Endothelial cell (in vitro differentiated cells): ENCODE measurements around the gene ACADS. TPM values are rescaled to one million over a fixed set of nuclear protein-coding genes. Genes with fewer than 3 reads are reported as not detected.
A peak's percentile ranks its signal among the peaks of the same experiment; 100 is the strongest.

ENCODE experiments used
- DNase-seq: peaks from one replicate; pipeline ENCODE4 v3.0.0; 2021; ENCODE audit warnings: low spot score
- H3K27ac Mint-ChIP-seq: one replicate; pipeline ENCODE4 v1.8.0; 2021; ENCODE audit warnings: mixed read lengths, inconsistent platforms; ENCODE audit not compliant: unreplicated experiment
- H3K27me3 Mint-ChIP-seq: one replicate; pipeline ENCODE4 v1.8.0; 2021; ENCODE audit warnings: mild to moderate bottlenecking, moderate library complexity, mixed read lengths, inconsistent platforms; ENCODE audit not compliant: unreplicated experiment
- H3K36me3 Mint-ChIP-seq: one replicate; pipeline ENCODE4 v1.8.0; 2021; ENCODE audit warnings: mild to moderate bottlenecking, low read depth, mixed read lengths, inconsistent platforms; ENCODE audit not compliant: unreplicated experiment
- H3K4me1 Mint-ChIP-seq: one replicate; pipeline ENCODE4 v1.8.0; 2021; ENCODE audit warnings: mild to moderate bottlenecking, mixed read lengths, inconsistent platforms; ENCODE audit not compliant: unreplicated experiment
- H3K4me3 Mint-ChIP-seq: one replicate; pipeline ENCODE4 v1.8.0; 2021; ENCODE audit warnings: mild to moderate bottlenecking, mixed read lengths, inconsistent platforms; ENCODE audit not compliant: unreplicated experiment
- H3K9me3 Mint-ChIP-seq: one replicate; pipeline ENCODE4 v1.8.0; 2021; ENCODE audit warnings: mixed read lengths, inconsistent platforms; ENCODE audit not compliant: unreplicated experiment
- total RNA-seq: library from RNA; stranded (reverse); fragmentation: NEBNext Ultra II Directional; extraction: Animal tissue kit (Norgen Biotek cat#: 25700); gene quantifications from one replicate; pipeline ENCODE4 v1.2.1, GENCODE V29; 2021; ENCODE audit not compliant: unreplicated experiment
- TF ChIP-seq, protein P1 (sequence below): fragments of 200-600 bp; sonication (generic); IDR thresholded peaks from one replicate; pipeline ENCODE4 v1.5.0; 2021; ENCODE audit warnings: antibody characterized with exemption; ENCODE audit not compliant: unreplicated experiment

The ACADS gene
- total RNA-seq, 1 donor from 2014 or later, result 5.6 TPM

DNA sequence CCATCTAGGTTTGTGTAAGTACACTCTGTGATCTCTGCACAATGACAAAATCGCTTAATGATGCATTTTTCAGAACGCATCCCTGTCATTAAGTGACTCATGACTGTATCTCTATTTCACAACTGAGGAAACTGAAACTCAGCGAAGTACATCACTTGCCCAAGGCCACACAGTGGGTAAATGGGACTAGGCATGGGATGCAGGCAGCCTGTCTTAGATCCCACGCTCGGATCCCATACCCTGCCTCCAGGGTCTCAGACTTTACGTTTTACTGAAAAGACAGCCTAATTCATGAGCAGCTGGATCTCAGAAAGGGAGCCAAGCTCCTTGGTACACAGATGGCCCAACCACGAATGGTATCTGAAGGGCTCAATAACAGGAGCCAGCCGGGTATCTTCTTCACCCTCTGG lies 41.1 kb upstream of the ACADS start:
- Mint-ChIP-seq H3K4me3 (no peak overlapping the region), H3K27me3 (peaks cover 6% of the 10 kb centered on the region), H3K4me1 (peaks cover 23% of the 10 kb centered on the region), H3K36me3 (peaks cover 4% of the 10 kb centered on the region), H3K9me3 (no peaks in the 10 kb centered on the region), H3K27ac (no peak overlapping the region)
- TF ChIP-seq, protein P1, sequence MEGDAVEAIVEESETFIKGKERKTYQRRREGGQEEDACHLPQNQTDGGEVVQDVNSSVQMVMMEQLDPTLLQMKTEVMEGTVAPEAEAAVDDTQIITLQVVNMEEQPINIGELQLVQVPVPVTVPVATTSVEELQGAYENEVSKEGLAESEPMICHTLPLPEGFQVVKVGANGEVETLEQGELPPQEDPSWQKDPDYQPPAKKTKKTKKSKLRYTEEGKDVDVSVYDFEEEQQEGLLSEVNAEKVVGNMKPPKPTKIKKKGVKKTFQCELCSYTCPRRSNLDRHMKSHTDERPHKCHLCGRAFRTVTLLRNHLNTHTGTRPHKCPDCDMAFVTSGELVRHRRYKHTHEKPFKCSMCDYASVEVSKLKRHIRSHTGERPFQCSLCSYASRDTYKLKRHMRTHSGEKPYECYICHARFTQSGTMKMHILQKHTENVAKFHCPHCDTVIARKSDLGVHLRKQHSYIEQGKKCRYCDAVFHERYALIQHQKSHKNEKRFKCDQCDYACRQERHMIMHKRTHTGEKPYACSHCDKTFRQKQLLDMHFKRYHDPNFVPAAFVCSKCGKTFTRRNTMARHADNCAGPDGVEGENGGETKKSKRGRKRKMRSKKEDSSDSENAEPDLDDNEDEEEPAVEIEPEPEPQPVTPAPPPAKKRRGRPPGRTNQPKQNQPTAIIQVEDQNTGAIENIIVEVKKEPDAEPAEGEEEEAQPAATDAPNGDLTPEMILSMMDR, result no peak
- DNase-seq, result no peak

DNA sequence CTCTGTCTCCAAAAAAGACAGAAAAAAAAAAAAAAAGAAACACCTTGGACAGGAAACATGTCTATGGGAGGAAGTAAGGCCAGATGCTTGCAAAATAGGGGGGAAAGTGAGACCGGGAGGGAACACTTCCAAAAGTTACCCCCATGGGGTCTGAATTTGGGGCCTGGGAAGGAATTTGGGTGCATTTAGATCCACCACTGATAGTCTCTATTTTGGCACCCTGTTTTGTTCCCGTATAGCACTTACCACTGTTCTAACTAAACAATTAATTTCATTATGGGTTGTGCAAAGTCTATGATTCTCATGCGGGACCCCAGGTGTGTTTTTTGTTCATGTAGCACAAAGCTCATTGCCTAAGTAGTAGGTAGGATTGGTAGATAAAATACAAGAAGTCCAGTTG lies 40.1 kb upstream of the ACADS start:
- Mint-ChIP-seq H3K27me3 (peaks cover 6% of the 10 kb centered on the region), H3K4me3 (peak overlapping the region; percentile 59), H3K27ac (peak overlapping the region; percentile 64), H3K36me3 (peaks cover 4% of the 10 kb centered on the region), H3K4me1 (peaks cover 27% of the 10 kb centered on the region), H3K9me3 (no peaks in the 10 kb centered on the region)
- no peak for DNase-seq
- TF ChIP-seq, protein P1, result no peak

DNA sequence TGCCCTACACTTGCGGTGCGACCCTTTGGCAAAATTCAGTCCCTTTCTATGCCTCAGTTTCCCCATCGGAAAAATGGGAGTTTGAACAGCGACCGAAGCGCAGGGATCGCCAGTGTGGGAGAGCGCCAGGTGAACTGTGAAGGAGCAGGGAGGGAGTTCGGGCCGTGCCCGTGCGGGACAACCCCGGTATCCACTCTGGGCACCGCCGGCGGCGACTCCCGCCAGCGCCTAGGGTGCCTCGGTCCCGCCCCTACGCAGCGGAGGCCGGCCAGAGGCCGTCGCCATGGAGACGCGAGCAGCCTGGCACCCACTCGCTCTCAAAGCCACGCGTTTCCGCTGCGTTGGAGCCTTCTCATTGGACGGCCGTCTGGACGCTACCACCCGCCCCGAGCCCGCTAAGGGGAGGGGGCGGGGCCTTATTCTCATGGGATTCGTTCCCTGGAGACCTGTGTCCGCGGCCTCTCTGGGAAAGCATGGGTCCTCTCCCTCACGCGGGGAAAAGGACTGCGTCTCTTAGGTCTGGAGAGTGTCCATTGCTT lies 39.4 kb upstream of the ACADS start:
- Mint-ChIP-seq H3K36me3 (peaks cover 4% of the 10 kb centered on the region), H3K27ac (peak overlapping the region; percentile 95), H3K9me3 (no peaks in the 10 kb centered on the region), H3K4me3 (peak overlapping the region; percentile 97), H3K27me3 (peaks cover 6% of the 10 kb centered on the region), H3K4me1 (peaks cover 34% of the 10 kb centered on the region)
- peak; percentile 96 for DNase-seq
- TF ChIP-seq, protein P1, result no peak

DNA sequence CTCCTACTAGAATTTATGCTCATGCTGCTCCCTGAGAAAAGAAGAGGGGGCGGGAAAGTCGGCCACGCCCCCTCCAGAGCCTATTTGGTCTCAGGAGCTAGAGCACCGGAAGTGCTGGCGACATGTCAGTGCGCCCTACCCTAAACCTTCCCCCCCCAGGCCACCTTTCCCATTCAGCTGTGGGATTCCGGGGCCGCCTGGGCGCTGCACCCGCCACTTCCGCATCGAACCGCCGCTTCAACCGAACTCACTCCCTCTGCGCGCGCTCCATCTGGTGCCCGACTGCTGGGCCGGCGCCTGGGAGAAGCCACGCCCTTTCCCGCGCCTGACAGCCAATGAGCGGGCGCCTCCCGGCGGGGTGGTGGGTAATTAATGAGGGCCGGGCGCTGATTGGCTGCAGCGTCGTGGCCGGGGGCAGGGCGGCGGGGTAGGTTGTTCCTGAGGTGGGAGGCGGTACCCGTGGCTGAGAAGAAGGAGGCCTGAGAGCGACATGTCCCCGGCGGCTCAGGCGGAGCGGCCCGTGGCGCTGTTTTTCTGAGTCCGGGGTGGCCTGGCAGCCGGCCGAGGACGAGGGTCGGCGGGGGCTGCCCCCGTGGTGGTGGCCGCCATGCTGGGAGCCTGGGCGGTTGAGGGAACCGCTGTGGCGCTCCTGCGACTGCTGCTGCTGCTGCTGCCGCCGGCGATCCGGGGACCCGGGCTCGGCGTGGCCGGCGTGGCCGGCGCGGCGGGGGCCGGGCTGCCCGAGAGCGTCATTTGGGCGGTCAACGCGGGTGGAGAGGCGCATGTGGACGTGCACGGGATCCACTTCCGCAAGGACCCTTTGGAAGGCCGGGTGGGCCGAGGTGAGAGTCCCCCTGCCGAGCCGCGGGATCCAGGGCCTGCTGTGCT lies 38.7 kb upstream of the ACADS start, which contains the start of gene MLEC:
Gene MLEC, plus strand, starts transcription at position 460 of the 888 bp plus-strand sequence. Its CDS starts 148 bp downstream, at position 608.
- Mint-ChIP-seq H3K4me1 (peaks cover 39% of the 10 kb centered on the region), H3K9me3 (no peaks in the 10 kb centered on the region), H3K27me3 (peaks cover 6% of the 10 kb centered on the region), H3K36me3 (peaks cover 4% of the 10 kb centered on the region), H3K4me3 (peak within 1 kb of the TSS; percentile 97), H3K27ac (peak within 1 kb of the TSS; percentile 95)
- TF ChIP-seq, protein P1, result peak; percentile 14
- DNase-seq, result peak; percentile 99
